Measurements from ENCODE around the gene ZFP64.

The ZFP64 gene

DNA sequence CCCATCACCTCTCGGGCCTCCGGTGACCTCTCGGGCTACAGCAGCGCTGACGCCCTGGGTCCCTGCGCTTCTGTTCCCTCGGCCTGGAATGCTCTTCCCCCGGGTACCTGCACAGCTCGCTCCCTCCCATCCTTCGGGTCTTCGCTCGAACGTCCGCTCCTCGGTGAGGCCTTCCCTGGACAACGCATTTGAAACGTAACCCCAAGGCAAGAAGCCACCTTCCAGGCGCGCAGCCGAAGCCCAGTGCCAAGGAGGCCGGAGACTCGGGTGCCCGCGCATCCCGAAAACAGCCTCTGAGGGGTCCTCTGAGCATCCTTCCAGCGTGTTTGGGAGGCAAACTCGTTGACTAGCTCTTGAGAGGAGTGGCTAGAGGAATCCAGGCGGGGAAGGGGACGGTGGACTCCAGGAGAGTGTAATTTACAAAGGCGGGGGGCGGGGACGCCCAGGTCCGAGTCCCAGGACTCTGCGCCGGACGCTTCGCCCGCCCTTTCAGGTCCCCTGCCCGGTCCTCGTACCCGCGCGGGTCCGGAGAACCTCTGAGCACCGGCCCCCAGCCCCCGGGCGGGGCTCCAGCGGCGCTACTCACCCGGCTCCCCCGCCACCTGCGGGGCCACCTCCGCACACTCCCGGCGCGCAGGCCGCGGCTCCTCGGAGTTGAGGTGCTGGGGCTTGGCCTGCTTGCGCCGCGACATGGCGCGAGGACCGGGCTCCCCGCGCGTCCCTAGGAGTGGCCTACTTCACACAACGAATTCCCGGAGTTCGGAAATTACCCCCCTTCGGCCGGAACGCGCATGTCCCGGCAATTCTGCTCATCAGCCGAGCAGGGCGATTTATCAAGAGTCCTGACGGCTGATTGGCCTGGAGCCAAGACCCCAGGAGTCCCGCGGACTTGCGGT, 86.8 kb downstream of the ZFP64 start:
- DNase-seq (ENCODE audit: low spot score) = peak; percentile 69

DNA sequence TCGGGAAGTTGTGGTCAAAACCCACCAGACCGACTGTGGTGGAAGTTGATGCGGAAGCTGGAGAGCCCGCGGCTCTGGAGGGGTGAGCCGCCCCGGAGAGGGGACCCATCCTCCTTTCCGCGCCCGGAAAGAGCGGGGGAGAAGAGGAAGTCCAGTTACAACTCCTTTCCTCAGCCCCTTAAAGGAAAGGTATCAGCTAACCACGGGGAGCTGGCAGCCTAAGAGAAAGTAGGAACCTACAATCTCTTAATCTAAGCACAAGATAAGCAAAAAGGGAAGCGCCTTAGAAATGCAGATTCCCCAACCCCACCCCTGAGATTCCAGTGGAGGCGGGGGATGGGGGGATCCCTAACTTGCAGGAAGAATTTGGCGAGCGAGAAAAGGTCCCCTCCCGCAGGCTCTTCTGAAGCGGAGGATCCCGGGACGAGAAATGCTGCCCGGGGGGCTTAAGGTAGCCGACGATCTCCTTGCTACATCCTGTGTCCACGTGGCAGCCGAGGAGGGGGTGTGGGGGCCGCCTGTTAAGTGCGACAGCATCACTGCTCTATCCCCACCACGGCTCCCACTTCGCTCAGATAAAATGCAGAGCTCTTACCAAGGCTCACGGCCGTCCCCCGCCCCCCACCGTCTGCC, 87.5 kb downstream of the ZFP64 start:
- peak; percentile 70 for DNase-seq (ENCODE audit: low spot score)

DNA sequence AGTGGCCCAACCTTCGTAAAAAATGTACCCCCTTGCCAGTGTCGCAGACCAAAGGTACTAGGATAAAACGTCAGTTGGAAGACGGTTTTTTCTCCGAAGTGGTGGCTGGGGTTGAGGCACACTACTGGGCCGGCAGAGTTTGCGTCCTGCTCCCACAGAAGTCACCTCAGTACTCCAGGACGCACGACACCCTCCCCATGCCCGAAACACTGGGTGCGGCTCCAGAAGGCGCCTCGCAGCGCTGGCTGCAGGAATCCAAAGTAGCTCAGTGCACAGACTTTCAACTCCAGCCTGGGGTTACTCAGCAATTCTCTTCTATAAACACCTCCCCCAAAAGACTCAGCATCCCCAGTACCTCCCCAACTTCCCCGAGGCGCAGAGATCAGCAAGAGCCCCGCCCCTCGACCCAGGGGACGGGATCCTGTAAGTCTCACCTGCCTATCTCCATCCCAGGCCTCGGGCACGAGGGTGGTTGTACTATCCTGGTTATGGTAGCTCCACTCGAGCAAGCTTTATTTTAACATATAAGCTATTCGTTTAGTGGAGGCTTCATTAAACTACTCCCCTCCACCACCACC, 88.2 kb downstream of the ZFP64 start:
- DNase-seq (ENCODE audit: low spot score) = peak; percentile 69

DNA sequence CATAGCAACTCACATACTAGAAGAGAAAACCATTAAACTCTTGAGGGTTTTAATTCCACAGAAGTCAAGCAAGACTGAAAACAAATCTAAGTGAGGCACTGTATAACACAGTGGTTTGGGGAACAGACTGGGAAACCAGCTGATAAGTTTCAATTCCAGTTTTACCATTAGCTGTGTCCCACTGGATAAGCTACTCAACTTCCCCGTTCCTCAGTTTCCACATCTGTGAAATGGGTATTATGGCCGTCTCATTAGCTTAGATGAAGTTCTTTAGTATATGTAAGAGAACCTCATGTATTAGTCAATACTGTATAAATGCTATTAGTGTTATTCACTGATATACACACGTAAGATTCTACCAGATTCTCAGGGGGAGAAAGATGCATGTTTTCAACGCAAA, 89.0 kb downstream of the ZFP64 start:
- DNase-seq (ENCODE audit: low spot score) = no peak

DNA sequence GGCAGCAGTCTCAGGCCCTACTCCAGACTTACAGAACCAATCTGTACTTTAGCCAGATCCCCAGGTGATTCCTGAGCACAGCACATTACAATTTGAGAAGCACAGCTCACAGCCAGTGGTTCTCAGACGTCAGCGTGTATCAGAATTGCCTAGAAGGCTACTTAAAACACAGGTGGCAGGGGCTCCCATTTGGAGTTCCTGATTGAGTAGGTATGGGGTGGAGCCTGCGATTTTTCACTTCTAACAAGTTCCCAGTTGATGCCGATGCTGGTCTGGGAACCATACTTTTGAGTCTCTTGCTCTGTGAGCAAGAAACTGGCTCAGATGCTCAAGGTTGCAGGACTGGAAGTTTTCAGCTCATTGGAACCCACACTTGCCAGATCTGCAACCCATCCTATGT, 89.5 kb downstream of the ZFP64 start:
- no peak for DNase-seq (ENCODE audit: low spot score)
